Lower lobe of right lung (tissue), 2 donors: ENCODE measurements around the gene MT2A. TPM values are rescaled to one million over a fixed set of nuclear protein-coding genes. Genes with fewer than 3 reads are reported as not detected.
"Not testable (repeated sequence)": the region's sequence is repeated elsewhere in the genome, so short reads cannot be mapped to it uniquely, and the experiment has no call there.

Experiments used
- ATAC-seq, 2 donors: fragments of 200-7000 bp; cut with Tn5 transposase; one replicate each; pipeline ENCODE4 v1.9.1; 2020 to 2022; ENCODE audit warnings: mild to moderate bottlenecking in 2 of 2, moderate library complexity in 2 of 2
- DNase-seq: peaks from one replicate; pipeline ENCODE4 v3.0.0-alpha.2; 2020
- H3K27ac ChIP-seq: fragments of 200-600 bp; one replicate; pipeline ENCODE4 v1.8.0; 2022
- H3K27me3 ChIP-seq: fragments of 200-600 bp; one replicate; pipeline ENCODE4 v1.8.0; 2022; ENCODE audit warnings: low read depth
- H3K36me3 ChIP-seq: fragments of 200-600 bp; one replicate; pipeline ENCODE4 v1.8.0; 2022; ENCODE audit warnings: mild to moderate bottlenecking
- H3K4me1 ChIP-seq: fragments of 200-600 bp; one replicate; pipeline ENCODE4 v1.8.0; 2022
- H3K4me3 ChIP-seq: fragments of 200-600 bp; one replicate; pipeline ENCODE4 v1.8.0; 2022; ENCODE audit warnings: mild to moderate bottlenecking
- H3K9me3 ChIP-seq: fragments of 200-600 bp; one replicate; pipeline ENCODE4 v1.8.0; 2022
- intact Hi-C: fragments of 100-400 bp; cut with DNase I; formaldehyde crosslinking; loops from one replicate; pipeline ENCODE4 v1.11.0; 2022
- total RNA-seq: library from RNA; stranded (reverse); fragmentation: NEBNext Ultra II Directional; extraction: Animal tissue kit (Norgen Biotek cat#: 25700); gene quantifications from one replicate; pipeline ENCODE4 v1.2.1, GENCODE V29; 2021
- TF ChIP-seq, protein P1 (sequence below): fragments of 200-600 bp; IDR thresholded peaks from one replicate; pipeline ENCODE4 v1.8.0; 2022; ENCODE audit warnings: antibody characterized with exemption, mild to moderate bottlenecking
- donor health status: DM: no; HTN: yes; CAD: no; lungs with severe emphysema.

Gene MT2A
- total RNA-seq, 1 donor from 2014 or later: 223 TPM

DNA sequence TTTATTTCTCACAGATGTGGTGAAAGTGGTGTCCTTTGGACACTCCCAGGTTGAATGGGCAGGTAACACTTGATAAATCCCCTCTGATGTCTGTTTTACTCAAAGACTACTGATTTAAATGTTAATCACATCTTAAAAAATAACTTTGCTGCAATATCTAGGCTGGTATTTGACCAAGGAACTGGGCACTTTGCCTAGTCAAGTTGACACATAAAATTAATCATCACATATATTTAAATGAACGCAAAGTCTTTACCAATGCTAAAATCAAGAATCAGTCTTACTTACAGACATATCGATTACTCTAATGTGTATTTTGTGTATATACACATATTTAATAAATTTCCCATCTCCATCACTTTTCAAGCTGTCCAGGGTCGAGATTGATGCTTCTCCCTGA, 7.0 kb downstream of the MT2A start:
- no peaks in the 10 kb centered on the region for H3K9me3 ChIP-seq
- DNase-seq (no peak), ATAC-seq (no peak)
- H3K4me1 ChIP-seq: peaks cover 34% of the 10 kb centered on the region
- no peak overlapping the region for H3K27ac ChIP-seq
- H3K27me3 ChIP-seq: no peaks in the 10 kb centered on the region
- TF ChIP-seq, protein P1, sequence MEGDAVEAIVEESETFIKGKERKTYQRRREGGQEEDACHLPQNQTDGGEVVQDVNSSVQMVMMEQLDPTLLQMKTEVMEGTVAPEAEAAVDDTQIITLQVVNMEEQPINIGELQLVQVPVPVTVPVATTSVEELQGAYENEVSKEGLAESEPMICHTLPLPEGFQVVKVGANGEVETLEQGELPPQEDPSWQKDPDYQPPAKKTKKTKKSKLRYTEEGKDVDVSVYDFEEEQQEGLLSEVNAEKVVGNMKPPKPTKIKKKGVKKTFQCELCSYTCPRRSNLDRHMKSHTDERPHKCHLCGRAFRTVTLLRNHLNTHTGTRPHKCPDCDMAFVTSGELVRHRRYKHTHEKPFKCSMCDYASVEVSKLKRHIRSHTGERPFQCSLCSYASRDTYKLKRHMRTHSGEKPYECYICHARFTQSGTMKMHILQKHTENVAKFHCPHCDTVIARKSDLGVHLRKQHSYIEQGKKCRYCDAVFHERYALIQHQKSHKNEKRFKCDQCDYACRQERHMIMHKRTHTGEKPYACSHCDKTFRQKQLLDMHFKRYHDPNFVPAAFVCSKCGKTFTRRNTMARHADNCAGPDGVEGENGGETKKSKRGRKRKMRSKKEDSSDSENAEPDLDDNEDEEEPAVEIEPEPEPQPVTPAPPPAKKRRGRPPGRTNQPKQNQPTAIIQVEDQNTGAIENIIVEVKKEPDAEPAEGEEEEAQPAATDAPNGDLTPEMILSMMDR: no peak
- no peaks in the 10 kb centered on the region for H3K36me3 ChIP-seq
- intact Hi-C loops: no loop called here
- no peak overlapping the region for H3K4me3 ChIP-seq

DNA sequence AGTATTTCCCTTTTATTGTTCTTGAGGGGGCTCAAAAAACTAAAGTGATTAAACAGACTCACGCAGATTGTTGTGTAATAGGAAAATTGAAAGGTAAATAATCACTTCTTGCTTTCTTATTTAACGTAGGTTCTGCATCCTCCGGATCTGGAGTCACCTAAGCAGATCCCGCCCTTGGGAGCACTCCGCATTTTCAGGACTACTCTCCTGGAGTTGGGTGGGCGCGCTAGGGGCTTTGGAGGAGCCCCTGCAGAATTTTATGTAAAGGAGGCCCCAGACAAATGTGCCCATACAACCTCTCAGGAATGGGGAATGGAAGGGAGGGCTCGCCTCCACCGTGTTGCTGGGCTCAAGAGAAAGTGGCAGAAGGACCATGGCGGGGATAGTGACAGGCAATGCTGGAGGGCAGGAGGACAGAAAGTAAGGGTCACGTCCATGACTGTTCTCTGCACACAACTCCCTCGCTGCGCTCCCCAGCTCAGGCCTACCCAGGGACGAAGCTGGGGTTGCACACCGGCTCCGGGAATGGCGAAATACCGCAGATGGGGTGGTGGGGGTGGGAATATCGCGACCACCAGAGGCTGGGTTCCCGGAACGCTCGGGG, 8.3 kb downstream of the MT2A start:
- Histone ChIP-seq H3K27ac (peak overlapping the region; percentile 63), H3K9me3 (no peaks in the 10 kb centered on the region), H3K4me1 (peaks cover 20% of the 10 kb centered on the region), H3K27me3 (no peaks in the 10 kb centered on the region), H3K36me3 (no peaks in the 10 kb centered on the region), H3K4me3 (peak overlapping the region; percentile 52)
- ATAC-seq: peak; percentile 36 to 37
- DNase-seq: no peak
- intact Hi-C loops: no loop called here
- TF ChIP-seq, protein P1: no peak

DNA sequence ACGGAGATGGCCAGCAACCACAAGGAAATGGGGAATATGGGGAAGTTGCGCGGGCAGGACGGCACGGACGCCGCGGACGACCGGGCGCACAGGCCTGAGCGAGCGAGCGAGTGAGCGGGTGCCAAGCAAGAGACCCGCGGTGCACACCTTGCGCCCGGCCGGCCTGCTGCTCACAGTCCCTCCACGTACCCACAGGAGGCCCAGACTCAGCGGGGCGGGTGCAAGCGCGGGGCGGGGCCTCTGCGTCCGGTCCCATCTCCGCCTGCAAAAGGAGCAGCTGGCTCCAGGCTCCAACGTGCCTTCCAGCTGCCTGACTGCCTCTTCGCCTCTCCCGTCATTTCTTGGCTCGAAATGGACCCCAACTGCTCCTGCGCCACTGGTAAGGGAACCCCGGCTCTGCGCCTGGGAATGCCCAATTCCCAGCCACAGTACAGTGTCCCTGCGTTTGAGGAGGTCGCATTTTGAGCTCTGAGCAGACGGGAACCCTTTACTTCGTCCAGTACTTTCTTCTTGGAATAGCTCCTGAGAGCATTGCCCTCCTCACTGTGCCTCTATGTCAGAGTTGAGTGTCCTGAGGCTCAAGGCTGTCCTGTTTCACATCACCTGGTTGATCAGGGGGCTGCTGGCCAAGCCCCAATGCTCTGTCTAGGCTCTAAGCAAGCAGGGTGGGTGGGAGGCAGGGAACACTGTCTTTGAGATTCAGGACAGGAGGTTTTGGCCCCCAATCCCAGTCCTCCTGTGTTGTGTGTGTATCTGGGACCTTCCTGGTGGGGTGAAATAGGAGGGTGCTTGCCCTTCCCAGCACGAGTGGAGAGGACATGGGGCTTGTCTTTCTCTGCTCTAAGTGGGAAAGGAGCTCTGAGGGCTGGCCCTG, 9.1 kb downstream of the MT2A start:
- peak overlapping the region; percentile 52 for H3K4me3 ChIP-seq
- DNase-seq (peak; percentile 81), ATAC-seq (peak; percentile 88 to 94)
- peaks cover 17% of the 10 kb centered on the region for H3K4me1 ChIP-seq
- H3K27ac ChIP-seq: peak overlapping the region; percentile 63
- no peaks in the 10 kb centered on the region for H3K36me3 ChIP-seq
- H3K9me3 ChIP-seq: no peaks in the 10 kb centered on the region
- intact Hi-C loops: no loop called here
- H3K27me3 ChIP-seq: no peaks in the 10 kb centered on the region
- TF ChIP-seq, protein P1: peak; percentile 12

DNA sequence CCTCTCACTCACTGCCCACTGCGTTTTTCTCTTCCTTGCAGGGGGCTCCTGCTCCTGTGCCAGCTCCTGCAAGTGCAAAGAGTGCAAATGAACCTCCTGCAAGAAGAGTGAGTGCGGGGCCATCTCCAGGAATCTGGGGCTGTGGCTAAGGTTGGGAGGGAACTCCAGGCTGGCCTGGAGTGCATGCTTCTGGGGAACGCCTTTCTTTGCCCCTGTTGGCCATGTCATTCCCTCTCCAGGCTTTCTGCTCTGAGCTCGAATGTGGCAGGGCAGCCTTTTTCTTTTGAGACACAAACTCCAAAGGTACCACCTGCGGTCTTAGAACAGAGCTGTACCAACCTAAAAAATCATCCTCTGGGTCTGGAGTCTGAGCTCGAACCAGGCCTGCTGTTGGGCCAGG, 9.8 kb downstream of the MT2A start:
- H3K4me3 ChIP-seq: peak overlapping the region; percentile 52
- H3K27ac ChIP-seq: no peak overlapping the region
- H3K4me1 ChIP-seq: peaks cover 17% of the 10 kb centered on the region
- no peaks in the 10 kb centered on the region for H3K9me3 ChIP-seq
- H3K27me3 ChIP-seq: no peaks in the 10 kb centered on the region
- intact Hi-C loops: no loop called here
- DNase-seq: no peak
- TF ChIP-seq, protein P1: no peak
- H3K36me3 ChIP-seq: no peaks in the 10 kb centered on the region
- no peak for ATAC-seq

DNA sequence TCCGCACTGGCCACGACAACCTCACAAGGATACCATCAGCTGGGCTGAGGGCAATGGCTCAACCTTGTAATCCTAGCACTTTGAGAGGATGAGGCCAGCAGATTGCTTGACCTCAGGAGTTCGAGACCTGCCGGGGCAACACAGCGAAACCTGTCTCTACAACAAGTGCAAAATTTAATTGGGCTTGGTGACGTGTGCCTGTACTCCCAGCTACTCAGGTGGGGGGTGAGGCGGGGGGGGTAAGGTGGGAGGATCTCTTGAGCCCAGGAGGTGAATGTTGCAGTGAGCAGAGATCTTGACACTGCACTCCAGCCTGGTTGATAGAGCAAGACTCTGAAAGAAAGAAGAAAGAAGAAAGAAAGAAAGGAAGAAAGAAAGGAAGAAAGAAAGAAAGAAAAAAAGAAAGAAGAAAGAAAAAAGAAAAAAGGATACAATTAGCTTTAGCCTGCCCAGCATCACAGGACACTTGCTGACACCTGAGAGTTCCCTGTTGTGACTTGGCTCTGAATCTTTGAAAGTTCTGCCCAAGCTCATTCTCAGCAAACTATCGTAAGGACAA, 12.0 kb downstream of the MT2A start:
- Histone ChIP-seq H3K9me3 (no peaks in the 10 kb centered on the region), H3K27me3 (no peaks in the 10 kb centered on the region), H3K4me1 (peaks cover 17% of the 10 kb centered on the region), H3K27ac (no peak overlapping the region), H3K4me3 (no peak overlapping the region), H3K36me3 (no peaks in the 10 kb centered on the region)
- TF ChIP-seq, protein P1: no peak
- intact Hi-C loops: no loop called here
- no peak for ATAC-seq
- no peak for DNase-seq

DNA sequence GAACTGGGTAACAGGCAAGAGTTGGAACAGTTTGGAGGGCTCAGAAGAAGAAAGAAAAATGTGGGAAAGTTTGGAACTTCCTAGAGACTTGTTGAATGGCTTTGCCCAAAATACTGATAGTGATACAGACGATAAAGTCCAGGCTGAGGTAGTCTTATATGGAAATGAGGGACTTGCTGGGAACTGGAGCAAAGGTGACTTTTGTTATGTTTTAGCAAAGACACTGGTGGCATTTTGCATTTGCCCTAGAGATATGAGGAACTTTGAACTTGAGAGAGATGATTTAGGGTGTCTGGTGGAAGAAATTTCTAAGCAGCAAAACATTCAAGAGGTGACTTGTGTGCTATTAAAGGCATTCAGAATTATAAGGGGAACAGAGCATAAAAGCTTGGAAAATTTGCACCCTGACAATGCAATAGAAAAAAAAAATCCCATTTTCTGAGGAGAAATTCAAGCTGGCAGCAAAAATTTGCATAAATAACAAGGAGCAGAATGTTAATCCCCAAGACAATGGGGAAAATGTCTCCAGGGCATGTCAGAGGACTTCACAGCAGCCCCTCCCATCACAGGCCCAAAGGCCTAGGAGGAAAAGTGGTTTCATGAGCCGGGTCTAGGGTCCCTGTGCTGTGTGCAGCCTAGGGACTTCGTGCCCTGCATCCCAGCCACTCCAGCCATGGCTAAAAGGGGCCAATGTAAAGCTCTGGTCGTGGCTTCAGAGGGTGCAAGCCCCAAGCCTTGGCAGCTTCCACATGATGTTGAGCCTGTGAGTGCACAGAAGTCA, 13.5 kb downstream of the MT2A start:
- intact Hi-C loops, H3K27me3 ChIP-seq: not testable (repeated sequence)

DNA sequence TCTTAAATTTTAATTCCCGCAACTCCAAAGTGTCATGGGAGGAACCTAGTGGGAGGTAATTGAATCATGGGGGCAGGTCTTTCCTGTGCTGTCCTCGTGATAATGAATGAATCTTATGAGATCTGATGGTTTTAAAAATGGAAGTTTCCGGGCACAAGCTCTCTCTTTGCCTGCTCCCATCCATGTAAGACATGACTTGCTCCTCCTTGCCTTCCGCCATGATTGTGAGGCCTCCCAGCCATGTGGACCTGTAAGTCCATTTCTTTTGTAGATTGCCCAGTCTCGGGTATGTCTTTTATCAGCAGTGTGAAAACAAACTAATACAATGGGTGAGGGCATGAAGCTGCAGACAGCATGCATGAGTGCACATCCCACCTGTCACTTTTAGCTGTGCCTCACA, 14.8 kb downstream of the MT2A start:
- peaks cover 18% of the 10 kb centered on the region for H3K4me1 ChIP-seq
- DNase-seq, H3K36me3 ChIP-seq, H3K9me3 ChIP-seq, H3K4me3 ChIP-seq, H3K27ac ChIP-seq, intact Hi-C loops, H3K27me3 ChIP-seq, ATAC-seq: not testable (repeated sequence)

More for the DNA sequence above, 13.5 kb downstream of the MT2A start:
- not testable (repeated sequence) for H3K36me3 ChIP-seq, ATAC-seq, H3K27ac ChIP-seq, DNase-seq, H3K9me3 ChIP-seq, H3K4me3 ChIP-seq
- peaks cover 23% of the 10 kb centered on the region for H3K4me1 ChIP-seq
